ENCODE measurements around the gene SOD1.

GRCh38 chr21:31616216-31616615 lies 43.3 kb upstream of the SOD1 start:
- TF ChIP-seq, protein P1, sequence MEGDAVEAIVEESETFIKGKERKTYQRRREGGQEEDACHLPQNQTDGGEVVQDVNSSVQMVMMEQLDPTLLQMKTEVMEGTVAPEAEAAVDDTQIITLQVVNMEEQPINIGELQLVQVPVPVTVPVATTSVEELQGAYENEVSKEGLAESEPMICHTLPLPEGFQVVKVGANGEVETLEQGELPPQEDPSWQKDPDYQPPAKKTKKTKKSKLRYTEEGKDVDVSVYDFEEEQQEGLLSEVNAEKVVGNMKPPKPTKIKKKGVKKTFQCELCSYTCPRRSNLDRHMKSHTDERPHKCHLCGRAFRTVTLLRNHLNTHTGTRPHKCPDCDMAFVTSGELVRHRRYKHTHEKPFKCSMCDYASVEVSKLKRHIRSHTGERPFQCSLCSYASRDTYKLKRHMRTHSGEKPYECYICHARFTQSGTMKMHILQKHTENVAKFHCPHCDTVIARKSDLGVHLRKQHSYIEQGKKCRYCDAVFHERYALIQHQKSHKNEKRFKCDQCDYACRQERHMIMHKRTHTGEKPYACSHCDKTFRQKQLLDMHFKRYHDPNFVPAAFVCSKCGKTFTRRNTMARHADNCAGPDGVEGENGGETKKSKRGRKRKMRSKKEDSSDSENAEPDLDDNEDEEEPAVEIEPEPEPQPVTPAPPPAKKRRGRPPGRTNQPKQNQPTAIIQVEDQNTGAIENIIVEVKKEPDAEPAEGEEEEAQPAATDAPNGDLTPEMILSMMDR (IDR thresholded peaks at IDR 0.05; ENCODE audit: control extremely low read depth in 1 of 3, insufficient read depth in 1 of 3, low read depth in 1 of 3, low read length in 3 of 3), result no peak
- TF ChIP-seq EZH2 (IDR thresholded peaks at IDR 0.05; ENCODE audit: low read depth, low read length, severe bottlenecking) (no peak), CBX8 (IDR thresholded peaks at IDR 0.05; ENCODE audit: borderline replicate concordance, low read depth, low read length) (no peak), RBBP5 (IDR thresholded peaks at IDR 0.05; ENCODE audit: borderline replicate concordance, low read depth, low read length) (no peak), POLR2A (IDR thresholded peaks at IDR 0.05; ENCODE audit: control extremely low read depth in 1 of 2, low read depth in 2 of 2, low read length in 2 of 2) (no peak), CTBP2 (IDR thresholded peaks at IDR 0.05; ENCODE audit: borderline replicate concordance, insufficient read depth, insufficient read length, low read length) (no peak), POLR2AphosphoS5 (IDR thresholded peaks at IDR 0.05; ENCODE audit: low read depth, low read length) (no peak), GABPA (IDR thresholded peaks at IDR 0.05; ENCODE audit: borderline replicate concordance, insufficient read depth, low read length) (no peak)
- TF ChIP-seq, protein P2, sequence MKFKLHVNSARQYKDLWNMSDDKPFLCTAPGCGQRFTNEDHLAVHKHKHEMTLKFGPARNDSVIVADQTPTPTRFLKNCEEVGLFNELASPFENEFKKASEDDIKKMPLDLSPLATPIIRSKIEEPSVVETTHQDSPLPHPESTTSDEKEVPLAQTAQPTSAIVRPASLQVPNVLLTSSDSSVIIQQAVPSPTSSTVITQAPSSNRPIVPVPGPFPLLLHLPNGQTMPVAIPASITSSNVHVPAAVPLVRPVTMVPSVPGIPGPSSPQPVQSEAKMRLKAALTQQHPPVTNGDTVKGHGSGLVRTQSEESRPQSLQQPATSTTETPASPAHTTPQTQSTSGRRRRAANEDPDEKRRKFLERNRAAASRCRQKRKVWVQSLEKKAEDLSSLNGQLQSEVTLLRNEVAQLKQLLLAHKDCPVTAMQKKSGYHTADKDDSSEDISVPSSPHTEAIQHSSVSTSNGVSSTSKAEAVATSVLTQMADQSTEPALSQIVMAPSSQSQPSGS (IDR thresholded peaks at IDR 0.05; ENCODE audit: low read length), result no peak
